Neural cell (in vitro differentiated cells): ENCODE data around the gene SUSD3. TPM values are rescaled to one million over a fixed set of nuclear protein-coding genes. Genes with fewer than 3 reads are reported as not detected.

Experiments used
- H2AFZ ChIP-seq: fragments of 200-600, 300-800 bp; sonication (generic), shearing (Covaris generic); 2 replicates; pipeline ENCODE4 v1.6.0; 2014; ENCODE audit warnings: low read depth, mild to moderate bottlenecking, antibody characterized with exemption, low read length, moderate library complexity
- H3F3A ChIP-seq: fragments of 200-600 bp; shearing (Covaris generic); 2 replicates; pipeline ENCODE4 v1.6.1; 2016; ENCODE audit warnings: mild to moderate bottlenecking, moderate library complexity, mixed read lengths, antibody characterized with exemption, low read length; ENCODE audit not compliant: insufficient read depth, poor library complexity, severe bottlenecking
- H3K27ac ChIP-seq: fragments of 200-600, 300-800 bp; sonication (generic), shearing (Covaris generic); 2 replicates; pipeline ENCODE4 v1.5.1; 2014; ENCODE audit warnings: mild to moderate bottlenecking, low read length, moderate library complexity
- H3K27me3 ChIP-seq: fragments of 300-800, 200-600 bp; sonication (generic), shearing (Covaris generic); 2 replicates; pipeline ENCODE4 v1.6.0; 2014; ENCODE audit warnings: mild to moderate bottlenecking, low read depth, low read length, moderate library complexity; ENCODE audit not compliant: insufficient read depth
- H3K36me3 ChIP-seq: fragments of 300-800, 200-600 bp; sonication (generic), shearing (Covaris generic); 2 replicates; pipeline ENCODE4 v1.5.1; 2014; ENCODE audit warnings: mild to moderate bottlenecking, antibody characterized with exemption, low read length, moderate library complexity; ENCODE audit not compliant: insufficient read depth
- H3K4me2 ChIP-seq: fragments of 300-800, 200-600 bp; sonication (generic), shearing (Covaris generic); 2 replicates; pipeline ENCODE4 v1.6.0; 2014; ENCODE audit warnings: mild to moderate bottlenecking, low read length
- H3K4me3 ChIP-seq: fragments of 300-800, 200-600 bp; sonication (generic), shearing (Covaris generic); 2 replicates; pipeline ENCODE4 v1.5.1; 2014; ENCODE audit warnings: mild to moderate bottlenecking, low read length, moderate library complexity
- H3K79me2 ChIP-seq: fragments of 200-600 bp; shearing (Covaris generic); replicated peaks from 2 replicates; pipeline ENCODE4 v1.6.0; 2014; ENCODE audit warnings: mild to moderate bottlenecking, low read length, moderate library complexity; ENCODE audit not compliant: insufficient read depth
- H3K9ac ChIP-seq: fragments of 300-800, 200-600 bp; sonication (generic), shearing (Covaris generic); 2 replicates; pipeline ENCODE4 v1.6.1; 2016; ENCODE audit warnings: mild to moderate bottlenecking, low read length, mixed read lengths
- H3K9me2 ChIP-seq: fragments of 200-600 bp; shearing (Covaris generic); 2 replicates; pipeline ENCODE4 v1.6.1; 2016; ENCODE audit warnings: mild to moderate bottlenecking, low read length, mixed read lengths; ENCODE audit not compliant: insufficient read depth
- H3K9me3 ChIP-seq: fragments of 200-600, 300-800 bp; sonication (generic), shearing (Covaris generic); 2 replicates; pipeline ENCODE4 v1.6.1; 2016; ENCODE audit warnings: mild to moderate bottlenecking, mixed run types, low read length, moderate library complexity, mixed read lengths
- H4K20me1 ChIP-seq: fragments of 200-600 bp; shearing (Covaris generic); 2 replicates; pipeline ENCODE4 v1.6.1; 2016; ENCODE audit warnings: mild to moderate bottlenecking, mixed run types; ENCODE audit not compliant: insufficient read depth
- EP300 ChIP-seq: fragments of 450-650 bp; conservative IDR thresholded peaks from 2 replicates; pipeline ENCODE4 v1.6.1; 2014; ENCODE audit warnings: antibody characterized with exemption, mild to moderate bottlenecking, moderate library complexity; ENCODE audit not compliant: poor library complexity, severe bottlenecking
- EZH2 ChIP-seq: fragments of 200-600, 300-800 bp; shearing (Covaris generic), sonication (generic); IDR thresholded peaks from 2 replicates; pipeline ENCODE4 v1.6.1; 2014; ENCODE audit warnings: antibody characterized with exemption, low read length, borderline replicate concordance, mild to moderate bottlenecking; ENCODE audit not compliant: insufficient read depth, poor library complexity, severe bottlenecking
- MXI1 ChIP-seq: fragments of 450-650 bp; conservative IDR thresholded peaks from 2 replicates; pipeline ENCODE4 v1.6.1; 2014; ENCODE audit warnings: antibody characterized with exemption, mild to moderate bottlenecking; ENCODE audit not compliant: poor library complexity, severe bottlenecking
- POLR2AphosphoS5 ChIP-seq: IDR thresholded peaks from 2 replicates; pipeline ENCODE4 v1.6.1; 2012
- RAD21 ChIP-seq: fragments of 450-650 bp; conservative IDR thresholded peaks from 2 replicates; pipeline ENCODE4 v1.6.1; 2014; ENCODE audit warnings: antibody characterized with exemption, mild to moderate bottlenecking, moderate library complexity
- SMC3 ChIP-seq: fragments of 450-650 bp; conservative IDR thresholded peaks from 2 replicates; pipeline ENCODE4 v1.6.1; 2014; ENCODE audit warnings: antibody characterized with exemption, mild to moderate bottlenecking, moderate library complexity; ENCODE audit not compliant: poor library complexity
- TAF1 ChIP-seq: IDR thresholded peaks from 2 replicates; pipeline ENCODE4 v1.6.1; 2012; ENCODE audit warnings: low read depth
- polyA plus RNA-seq: library from polyadenylated mRNA; depleted of rRNA; stranded (reverse); fragments of >200 nt; gene quantifications from 2 replicates; pipeline ENCODE4 v1.2.3, GENCODE V29; 2014
- TF ChIP-seq, protein P1 (sequence below): IDR thresholded peaks from 2 replicates; pipeline ENCODE4 v1.6.1; 2012; ENCODE audit warnings: borderline replicate concordance
- TF ChIP-seq, protein P2 (sequence below): fragments of 450-650 bp; IDR thresholded peaks from 2 replicates; pipeline ENCODE4 v1.5.1; 2014; ENCODE audit warnings: antibody characterized with exemption, mild to moderate bottlenecking, moderate library complexity; ENCODE audit not compliant: poor library complexity, severe bottlenecking

The SUSD3 gene
- polyA plus RNA-seq, 1 donor from 2014 or later, result not detected

GRCh38 chr9:93082841-93083411, 24.4 kb downstream of the SUSD3 start:
- Histone ChIP-seq H3K36me3 (no peaks in the 10 kb centered on the region), H3K9ac (no peak overlapping the region)

DNA sequence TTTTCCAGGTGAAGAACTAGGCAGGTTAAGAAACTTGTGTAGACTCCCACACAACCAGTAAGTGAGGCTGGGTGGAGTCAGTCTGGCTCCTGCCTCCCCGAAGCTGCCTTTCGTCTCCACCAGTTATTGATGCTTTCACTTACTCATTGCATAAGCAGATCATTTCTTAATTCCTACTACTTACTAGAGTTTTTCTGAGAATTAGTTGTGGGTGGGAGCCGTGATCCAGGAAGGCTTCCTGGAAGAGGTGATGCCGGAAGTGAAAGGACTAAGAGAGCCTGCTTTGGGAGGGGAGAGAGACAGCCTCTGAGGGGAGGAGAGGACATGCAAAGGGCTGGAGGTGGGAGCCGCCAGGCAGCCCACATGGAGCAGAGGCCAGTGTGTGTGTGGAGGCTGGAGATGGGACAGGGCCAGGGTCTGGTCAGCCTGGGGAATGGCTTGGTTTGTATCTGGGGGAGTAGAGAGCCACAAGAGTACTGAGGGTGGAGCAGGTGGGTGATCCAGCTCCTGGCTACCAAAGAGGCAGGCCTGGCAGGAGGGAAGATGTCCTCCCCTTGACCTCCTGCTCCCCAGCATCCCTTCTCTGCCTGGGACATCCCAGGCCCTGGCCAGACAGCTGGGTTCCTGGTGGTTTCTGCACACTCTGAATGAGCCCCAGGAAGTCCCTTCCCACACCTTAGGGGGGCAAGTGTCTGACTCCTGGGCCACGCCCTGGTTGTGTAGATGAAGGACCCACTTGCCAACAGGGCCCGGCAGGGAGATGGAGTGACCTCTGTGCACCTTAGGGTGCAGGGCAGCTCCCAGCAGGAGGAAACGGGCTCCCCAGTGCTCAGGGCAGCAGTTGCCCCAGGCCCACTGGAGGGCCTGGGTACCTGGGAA, 25.3 kb downstream of the SUSD3 start:
- no peaks in the 10 kb centered on the region for H4K20me1 ChIP-seq

More at GRCh38 chr9:93082841-93083411, 24.4 kb downstream of the SUSD3 start:
- Histone ChIP-seq H3K27me3 (no peaks in the 10 kb centered on the region), H3K79me2 (no peaks in the 10 kb centered on the region), H2AFZ (no peak overlapping the region), H3K27ac (no peak overlapping the region), H3K9me3 (no peaks in the 10 kb centered on the region), H4K20me1 (no peaks in the 10 kb centered on the region), H3F3A (no peaks in the 10 kb centered on the region), H3K4me3 (no peak overlapping the region), H3K9me2 (no peaks in the 10 kb centered on the region), H3K4me2 (no peak overlapping the region)
- TF ChIP-seq POLR2AphosphoS5 (no peak), EP300 (no peak), TAF1 (no peak), SMC3 (no peak)
- TF ChIP-seq, protein P1, sequence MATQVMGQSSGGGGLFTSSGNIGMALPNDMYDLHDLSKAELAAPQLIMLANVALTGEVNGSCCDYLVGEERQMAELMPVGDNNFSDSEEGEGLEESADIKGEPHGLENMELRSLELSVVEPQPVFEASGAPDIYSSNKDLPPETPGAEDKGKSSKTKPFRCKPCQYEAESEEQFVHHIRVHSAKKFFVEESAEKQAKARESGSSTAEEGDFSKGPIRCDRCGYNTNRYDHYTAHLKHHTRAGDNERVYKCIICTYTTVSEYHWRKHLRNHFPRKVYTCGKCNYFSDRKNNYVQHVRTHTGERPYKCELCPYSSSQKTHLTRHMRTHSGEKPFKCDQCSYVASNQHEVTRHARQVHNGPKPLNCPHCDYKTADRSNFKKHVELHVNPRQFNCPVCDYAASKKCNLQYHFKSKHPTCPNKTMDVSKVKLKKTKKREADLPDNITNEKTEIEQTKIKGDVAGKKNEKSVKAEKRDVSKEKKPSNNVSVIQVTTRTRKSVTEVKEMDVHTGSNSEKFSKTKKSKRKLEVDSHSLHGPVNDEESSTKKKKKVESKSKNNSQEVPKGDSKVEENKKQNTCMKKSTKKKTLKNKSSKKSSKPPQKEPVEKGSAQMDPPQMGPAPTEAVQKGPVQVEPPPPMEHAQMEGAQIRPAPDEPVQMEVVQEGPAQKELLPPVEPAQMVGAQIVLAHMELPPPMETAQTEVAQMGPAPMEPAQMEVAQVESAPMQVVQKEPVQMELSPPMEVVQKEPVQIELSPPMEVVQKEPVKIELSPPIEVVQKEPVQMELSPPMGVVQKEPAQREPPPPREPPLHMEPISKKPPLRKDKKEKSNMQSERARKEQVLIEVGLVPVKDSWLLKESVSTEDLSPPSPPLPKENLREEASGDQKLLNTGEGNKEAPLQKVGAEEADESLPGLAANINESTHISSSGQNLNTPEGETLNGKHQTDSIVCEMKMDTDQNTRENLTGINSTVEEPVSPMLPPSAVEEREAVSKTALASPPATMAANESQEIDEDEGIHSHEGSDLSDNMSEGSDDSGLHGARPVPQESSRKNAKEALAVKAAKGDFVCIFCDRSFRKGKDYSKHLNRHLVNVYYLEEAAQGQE, result no peak
- TF ChIP-seq, protein P2, sequence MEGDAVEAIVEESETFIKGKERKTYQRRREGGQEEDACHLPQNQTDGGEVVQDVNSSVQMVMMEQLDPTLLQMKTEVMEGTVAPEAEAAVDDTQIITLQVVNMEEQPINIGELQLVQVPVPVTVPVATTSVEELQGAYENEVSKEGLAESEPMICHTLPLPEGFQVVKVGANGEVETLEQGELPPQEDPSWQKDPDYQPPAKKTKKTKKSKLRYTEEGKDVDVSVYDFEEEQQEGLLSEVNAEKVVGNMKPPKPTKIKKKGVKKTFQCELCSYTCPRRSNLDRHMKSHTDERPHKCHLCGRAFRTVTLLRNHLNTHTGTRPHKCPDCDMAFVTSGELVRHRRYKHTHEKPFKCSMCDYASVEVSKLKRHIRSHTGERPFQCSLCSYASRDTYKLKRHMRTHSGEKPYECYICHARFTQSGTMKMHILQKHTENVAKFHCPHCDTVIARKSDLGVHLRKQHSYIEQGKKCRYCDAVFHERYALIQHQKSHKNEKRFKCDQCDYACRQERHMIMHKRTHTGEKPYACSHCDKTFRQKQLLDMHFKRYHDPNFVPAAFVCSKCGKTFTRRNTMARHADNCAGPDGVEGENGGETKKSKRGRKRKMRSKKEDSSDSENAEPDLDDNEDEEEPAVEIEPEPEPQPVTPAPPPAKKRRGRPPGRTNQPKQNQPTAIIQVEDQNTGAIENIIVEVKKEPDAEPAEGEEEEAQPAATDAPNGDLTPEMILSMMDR, result no peak

More for the DNA sequence above, 25.3 kb downstream of the SUSD3 start:
- H3K36me3 ChIP-seq, result no peaks in the 10 kb centered on the region
- H3F3A ChIP-seq, result no peaks in the 10 kb centered on the region
- no peaks in the 10 kb centered on the region for H3K27me3 ChIP-seq
- no peak overlapping the region for H2AFZ ChIP-seq
- TF ChIP-seq SMC3 (no peak), RAD21 (no peak), MXI1 (no peak), EZH2 (no peak), POLR2AphosphoS5 (no peak), TAF1 (no peak)
- H3K9ac ChIP-seq, result no peak overlapping the region
- H3K4me2 ChIP-seq, result no peak overlapping the region
- H3K79me2 ChIP-seq, result no peaks in the 10 kb centered on the region
- no peak overlapping the region for H3K4me3 ChIP-seq
- H3K9me2 ChIP-seq, result no peaks in the 10 kb centered on the region
- no peaks in the 10 kb centered on the region for H3K9me3 ChIP-seq
- no peak overlapping the region for H3K27ac ChIP-seq
